D721Med (cell line): ENCODE data around the gene FLVCR1.

Source experiments
- DNase-seq: peaks from one replicate; pipeline ENCODE4 v3.0.0; 2011; ENCODE audit warnings: low spot score; ENCODE audit not compliant: insufficient read length
- FAIRE-seq: peaks from 2 replicates; lab custom pipeline; 2011; peaks lifted over from hg19 to GRCh38; lab: Jason Lieb, UNC
- CTCF ChIP-seq: IDR thresholded peaks from 2 replicates; pipeline ENCODE4 v1.5.1; 2012; ENCODE audit warnings: mild to moderate bottlenecking, control low read depth; ENCODE audit not compliant: insufficient read depth; ENCODE audit errors: missing control alignments

The FLVCR1 gene

GRCh38 chr1:212945056-212945455 lies 87.0 kb downstream of the FLVCR1 start:
- TF ChIP-seq CTCF: no peak
- DNase-seq (no peak), FAIRE-seq (no peak)

DNA sequence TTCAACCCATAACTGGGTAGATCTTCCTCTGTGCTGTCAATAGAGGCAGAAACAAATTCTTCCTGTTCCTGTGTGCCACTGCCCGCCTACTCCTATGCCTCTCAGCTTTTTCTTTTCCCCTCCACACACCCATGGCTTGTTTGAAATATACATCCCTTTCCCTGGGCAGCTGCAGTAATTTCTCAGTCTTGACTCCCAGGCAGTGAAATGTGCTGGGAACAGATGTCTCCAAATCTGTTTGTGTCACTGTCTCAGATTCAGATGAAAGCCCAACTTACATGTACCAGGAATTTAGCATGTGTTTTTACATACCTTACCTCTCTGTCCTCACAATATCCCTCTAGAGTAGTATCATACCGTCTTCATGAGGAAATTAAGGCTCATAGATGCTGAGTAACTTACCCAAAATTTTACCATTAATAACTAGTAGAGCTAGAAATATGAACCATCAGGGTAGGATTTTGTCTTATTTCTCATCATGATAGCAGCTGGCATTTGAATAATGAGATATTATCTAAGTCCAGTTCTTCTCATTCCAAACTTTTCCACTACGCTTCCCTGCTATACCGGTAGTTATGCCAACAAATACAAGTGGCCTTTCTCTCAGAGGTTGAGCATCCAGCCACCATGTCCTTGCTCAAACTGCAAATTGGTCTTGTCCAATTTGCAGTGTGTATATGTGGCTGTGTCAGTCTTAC lies 87.5 kb downstream of the FLVCR1 start:
- DNase-seq: no peak
- no peak for FAIRE-seq
- no peak for TF ChIP-seq CTCF

- DNase-seq: no peak
- no peak for FAIRE-seq
- TF ChIP-seq CTCF: no peak
Measured at GRCh38 chr1:212946872-212947271, 88.8 kb downstream of the FLVCR1 start.
